Mesendoderm (in vitro differentiated cells): Measurements from ENCODE around the gene BCL7B. TPM values are rescaled to one million over a fixed set of nuclear protein-coding genes. Genes with fewer than 3 reads are reported as not detected.
"Not testable (repeated sequence)": the region's sequence is repeated elsewhere in the genome, so short reads cannot be mapped to it uniquely, and the experiment has no call there.

Experiments used
- DNase-seq: peaks from one replicate; pipeline ENCODE4 v3.0.0; 2013
- H2AK5ac ChIP-seq: 2 replicates; pipeline ENCODE4 v1.6.1; 2013; ENCODE audit warnings: low read length, inconsistent platforms
- H2BK120ac ChIP-seq: 2 replicates; pipeline ENCODE4 v1.6.1; 2013; ENCODE audit warnings: low read depth, mild to moderate bottlenecking, low read length, moderate library complexity, mixed read lengths
- H2BK15ac ChIP-seq: replicated peaks from 2 replicates; pipeline ENCODE4 v1.6.1; 2013; ENCODE audit warnings: low read depth, mild to moderate bottlenecking, moderate library complexity
- H2BK5ac ChIP-seq: 2 replicates; pipeline ENCODE4 v1.6.1; 2013; ENCODE audit warnings: low read length, inconsistent platforms
- H3K18ac ChIP-seq: 2 replicates; pipeline ENCODE4 v1.6.1; 2013; ENCODE audit warnings: mild to moderate bottlenecking, low read length, mixed read lengths
- H3K23ac ChIP-seq: one replicate; pipeline ENCODE4 v1.6.1; 2013; ENCODE audit warnings: low read length
- H3K27ac ChIP-seq: 2 replicates; pipeline ENCODE4 v1.5.1; 2013; ENCODE audit warnings: low read depth, mild to moderate bottlenecking, inconsistent platforms, low read length, moderate library complexity
- H3K27me3 ChIP-seq: 2 replicates; pipeline ENCODE4 v1.6.1; 2013; ENCODE audit warnings: low read length, control low read depth, mild to moderate bottlenecking, inconsistent platforms; ENCODE audit not compliant: insufficient read depth, poor library complexity
- H3K36me3 ChIP-seq: 2 replicates; pipeline ENCODE4 v1.6.1; 2013; ENCODE audit warnings: low read length, inconsistent platforms; ENCODE audit not compliant: control insufficient read depth, insufficient read depth
- H3K4ac ChIP-seq: one replicate; pipeline ENCODE4 v1.6.1; 2013; ENCODE audit warnings: low read depth, mild to moderate bottlenecking, low read length, moderate library complexity
- H3K4me1 ChIP-seq: 2 replicates; pipeline ENCODE4 v1.6.1; 2013; ENCODE audit warnings: low read depth, low read length, inconsistent platforms; ENCODE audit not compliant: control insufficient read depth
- H3K4me2 ChIP-seq: 2 replicates; pipeline ENCODE4 v1.6.1; 2013; ENCODE audit warnings: low read length
- H3K4me3 ChIP-seq: 2 replicates; pipeline ENCODE4 v1.5.1; 2013; ENCODE audit warnings: mild to moderate bottlenecking, low read length
- H3K56ac ChIP-seq: one replicate; pipeline ENCODE4 v1.6.1; 2013; ENCODE audit warnings: low read length
- H3K79me1 ChIP-seq: 2 replicates; pipeline ENCODE4 v1.6.1; 2013; ENCODE audit warnings: low read length, inconsistent platforms
- H3K79me2 ChIP-seq: 2 replicates; pipeline ENCODE4 v1.6.1; 2013; ENCODE audit warnings: mild to moderate bottlenecking, low read length; ENCODE audit not compliant: control insufficient read depth, insufficient read depth
- H3K9ac ChIP-seq: 2 replicates; pipeline ENCODE4 v1.6.1; 2013; ENCODE audit warnings: low read length, inconsistent platforms
- H4K5ac ChIP-seq: one replicate; pipeline ENCODE4 v1.6.1; 2013; ENCODE audit warnings: low read length
- H4K8ac ChIP-seq: one replicate; pipeline ENCODE4 v1.6.1; 2013; ENCODE audit warnings: low read depth, mild to moderate bottlenecking, control low read depth, low read length, moderate library complexity
- WGBS: extraction: QIAGEN DNeasy Blood & Tissue Kit; methylation state at CpG from one replicate; pipeline ENCODE4 v1.1.7; 2013; ENCODE audit warnings: low lambda C conversion rate, missing lambda C conversion rate; ENCODE audit not compliant: insufficient coverage; ENCODE audit errors: extremely low coverage; 5-methylcytosine and 5-hydroxymethylcytosine counted together
- small RNA-seq: library from polyadenylated mRNA; stranded (forward); fragments of <200 nt; extraction: miRNeasy Mini kit (QIAGEN cat#:217004); gene quantifications from one replicate; pipeline ENCODE3, GENCODE V24; 2013; ENCODE audit not compliant: insufficient read depth

Gene BCL7B

GRCh38 chr7:73495507-73495906, 62.0 kb downstream of the BCL7B start:
- not testable (repeated sequence) for H3K4me2 ChIP-seq, H3K9ac ChIP-seq, H4K5ac ChIP-seq, H3K4me3 ChIP-seq, H2BK15ac ChIP-seq, H3K4ac ChIP-seq, H3K27ac ChIP-seq, H2BK120ac ChIP-seq, H3K56ac ChIP-seq, H3K18ac ChIP-seq, H3K23ac ChIP-seq, H4K8ac ChIP-seq, H3K4me1 ChIP-seq, H2BK5ac ChIP-seq, DNase-seq, H2AK5ac ChIP-seq, H3K27me3 ChIP-seq
- no CpG with 5 or more reads among the region's 2 CpGs for WGBS
- H3K79me2 ChIP-seq, result peaks cover 15% of the 10 kb centered on the region
- peaks cover 12% of the 10 kb centered on the region for H3K36me3 ChIP-seq
- H3K79me1 ChIP-seq, result peaks cover 10% of the 10 kb centered on the region

- Histone ChIP-seq H3K4ac (no peak overlapping the region), H3K18ac (no peak overlapping the region), H3K4me2 (no peak overlapping the region), H3K27me3 (no peaks in the 10 kb centered on the region), H4K8ac (no peak overlapping the region), H3K56ac (no peak overlapping the region), H3K23ac (no peak overlapping the region), H2AK5ac (no peak overlapping the region), H3K4me1 (no peaks in the 10 kb centered on the region), H3K79me1 (peaks cover 4% of the 10 kb centered on the region), H3K9ac (no peak overlapping the region), H4K5ac (no peak overlapping the region), H3K4me3 (no peak overlapping the region), H3K27ac (no peak overlapping the region), H2BK120ac (no peak overlapping the region), H2BK5ac (no peak overlapping the region), H3K36me3 (peaks cover 7% of the 10 kb centered on the region), H2BK15ac (no peak overlapping the region), H3K79me2 (no peaks in the 10 kb centered on the region)
- no peak for DNase-seq
These were observed 67.5 kb downstream of the BCL7B start for GRCh38 chr7:73489976-73490375.

- Histone ChIP-seq H3K79me1 (peaks cover 7% of the 10 kb centered on the region), H3K23ac (no peak overlapping the region), H3K56ac (no peak overlapping the region), H3K4me1 (no peaks in the 10 kb centered on the region), H2BK15ac (no peak overlapping the region), H3K18ac (no peak overlapping the region), H3K36me3 (peaks cover 4% of the 10 kb centered on the region), H3K9ac (no peak overlapping the region), H4K8ac (no peak overlapping the region), H4K5ac (no peak overlapping the region), H3K27ac (no peak overlapping the region), H2BK120ac (no peak overlapping the region), H3K4ac (no peak overlapping the region), H3K27me3 (no peaks in the 10 kb centered on the region), H2AK5ac (no peak overlapping the region), H2BK5ac (no peak overlapping the region), H3K79me2 (peaks cover 10% of the 10 kb centered on the region), H3K4me3 (no peak overlapping the region), H3K4me2 (no peak overlapping the region)
- no peak for DNase-seq
- no CpG with 5 or more reads among the region's 1 CpG for WGBS
These were observed 70.0 kb downstream of the BCL7B start for GRCh38 chr7:73487486-73487885.

Small RNAs within 50 kb of the gene (small RNA-seq; reads per million reads assigned to genes)
- gene RNU6-1198P, result not detected
